B cell (primary cell): Measurements from ENCODE around the gene TECR. TPM values are rescaled to one million over a fixed set of nuclear protein-coding genes. Genes with fewer than 3 reads are reported as not detected.

Source experiments
- ATAC-seq: fragments of 200-7000 bp; cut with Tn5 transposase; one replicate; pipeline ENCODE4 v1.10.0; 2021; ENCODE audit warnings: low read depth, mild to moderate bottlenecking, moderate number of reproducible peaks, moderate library complexity
- CTCF ChIA-PET: fragments of 350-600 bp; sonication (Branson Sonifier 250); formaldehyde crosslinking; loops from one replicate; lab custom pipeline; 2021; ENCODE audit warnings: antibody characterized with exemption, inconsistent platforms; lab: Charles Lee
- POLR2A ChIA-PET: fragments of 350-600 bp; sonication (Branson Sonifier 250); formaldehyde crosslinking; loops from one replicate; lab custom pipeline; 2021; ENCODE audit warnings: antibody characterized with exemption; lab: Charles Lee
- DNase-seq: peaks from one replicate; pipeline ENCODE4 v3.0.0; 2013
- H2AFZ ChIP-seq: 2 replicates; pipeline ENCODE4 v1.6.1; 2012; ENCODE audit warnings: mild to moderate bottlenecking, low read depth, low read length; ENCODE audit not compliant: insufficient read depth, poor library complexity, severe bottlenecking
- H3K27ac ChIP-seq, 2 donors: 1 replicate in 1 of 2; 2 replicates in 1 of 2; pipeline ENCODE4 v1.5.1; 2012 to 2013; ENCODE audit warnings: low read length in 2 of 2, mild to moderate bottlenecking in 2 of 2, moderate library complexity in 1 of 2
- H3K27me3 ChIP-seq, 4 experiments: fragments of 200-600 bp in 1 of 4; sonication (generic) in 1 of 4; replicated peaks in 1 of 4; 1 replicate in 2 of 4; 2 replicates in 2 of 4; pipeline versions ENCODE4 v1.6.1 to v1.7.0; 2013 to 2016; ENCODE audit warnings: low read length in 3 of 4, mild to moderate bottlenecking in 2 of 4, mixed read lengths in 1 of 4, moderate library complexity in 1 of 4; ENCODE audit not compliant: insufficient read depth in 4 of 4, control insufficient read depth in 3 of 4; ENCODE audit errors: control extremely low read depth in 1 of 4
- H3K36me3 ChIP-seq, 2 experiments: replicated peaks in 1 of 2; 1 replicate in 1 of 2; 2 replicates in 1 of 2; pipeline versions ENCODE4 v1.6.1 to v1.7.1; 2013; ENCODE audit warnings: low read length in 1 of 2; ENCODE audit not compliant: insufficient read depth in 2 of 2, control insufficient read depth in 1 of 2; ENCODE audit errors: control extremely low read depth in 1 of 2, extremely low read depth in 1 of 2
- H3K4me1 ChIP-seq, 2 donors: fragments of 200-600 bp in 1 of 2; sonication (generic) in 1 of 2; 1 replicate in 1 of 2; 2 replicates in 1 of 2; pipeline versions ENCODE4 v1.5.1 to v1.6.1; 2013 to 2017; ENCODE audit warnings: low read length in 2 of 2; ENCODE audit not compliant: control insufficient read depth in 2 of 2, insufficient read depth in 2 of 2
- H3K4me2 ChIP-seq: replicated peaks from 2 replicates; pipeline ENCODE3; 2012; ENCODE audit warnings: mild to moderate bottlenecking, low read depth, low read length; ENCODE audit not compliant: poor library complexity, severe bottlenecking
- H3K4me3 ChIP-seq, 5 experiments: fragments of 200-600 bp in 1 of 5; sonication (generic) in 1 of 5; 1 replicate in 3 of 5; 2 replicates in 2 of 5; pipeline versions ENCODE4 v1.5.1 to v1.7.0; 2011 to 2016; ENCODE audit warnings: low read length in 4 of 5, mild to moderate bottlenecking in 4 of 5, low read depth in 2 of 5, control low read depth in 1 of 5, moderate library complexity in 1 of 5; ENCODE audit not compliant: insufficient read depth in 1 of 5; ENCODE audit errors: control extremely low read depth in 1 of 5, extremely low read depth in 1 of 5
- H3K79me2 ChIP-seq: fragments of 200-600 bp; sonication (generic); one replicate; pipeline ENCODE4 v1.6.0; 2016; ENCODE audit warnings: low read length; ENCODE audit not compliant: control insufficient read depth, insufficient read depth
- H3K9ac ChIP-seq: fragments of 200-600 bp; sonication (generic); 2 replicates; pipeline ENCODE4 v1.6.1; 2017; ENCODE audit warnings: mild to moderate bottlenecking, low read length, moderate library complexity
- H3K9me3 ChIP-seq, 3 donors: one replicate each; pipeline versions ENCODE4 v1.6.1 to v1.7.1; 2013; ENCODE audit warnings: low read length in 2 of 3; ENCODE audit not compliant: control insufficient read depth in 2 of 3, insufficient read depth in 1 of 3; ENCODE audit errors: control extremely low read depth in 1 of 3
- H4K20me1 ChIP-seq: 2 replicates; pipeline ENCODE4 v1.6.0; 2012; ENCODE audit warnings: mild to moderate bottlenecking, low read length; ENCODE audit not compliant: insufficient read depth, control insufficient read depth, poor library complexity, severe bottlenecking
- H3K27ac Mint-ChIP-seq: one replicate; pipeline ENCODE4 v1.8.0; 2021; ENCODE audit warnings: mixed read lengths
- H3K27me3 Mint-ChIP-seq: one replicate; pipeline ENCODE4 v1.8.0; 2021; ENCODE audit warnings: mixed read lengths
- H3K4me1 Mint-ChIP-seq: one replicate; pipeline ENCODE4 v1.8.0; 2021; ENCODE audit warnings: mixed read lengths
- H3K4me3 Mint-ChIP-seq: one replicate; pipeline ENCODE4 v1.8.0; 2021; ENCODE audit warnings: mixed read lengths
- H3K9me3 Mint-ChIP-seq: one replicate; pipeline ENCODE4 v1.8.0; 2022; ENCODE audit warnings: mixed read lengths; ENCODE audit not compliant: insufficient read depth
- CTCF ChIP-seq: fragments of 200-600 bp; IDR thresholded peaks from one replicate; pipeline ENCODE4 v1.8.0; 2022; ENCODE audit warnings: antibody characterized with exemption, mild to moderate bottlenecking
- EZH2 ChIP-seq: IDR thresholded peaks from 2 replicates; pipeline ENCODE4 v1.6.1; 2012; ENCODE audit warnings: borderline replicate concordance, low read depth, mild to moderate bottlenecking, moderate library complexity, low read length; ENCODE audit not compliant: insufficient read depth, poor library complexity, severe bottlenecking
- WGBS: methylation state at CpG from one replicate; pipeline ENCODE4 v1.1.5; 2013; ENCODE audit warnings: missing lambda C conversion rate; ENCODE audit not compliant: insufficient coverage; 5-methylcytosine and 5-hydroxymethylcytosine counted together
- intact Hi-C: fragments of 100-400 bp; cut with micrococcal nuclease; formaldehyde crosslinking; loops from one replicate; pipeline ENCODE4 v1.10.0; 2022
- polyA plus RNA-seq: library from polyadenylated mRNA; depleted of rRNA; stranded (reverse); fragments of >200 nt; gene quantifications from 2 replicates; pipeline ENCODE4 v1.2.3, GENCODE V29; 2012
- total RNA-seq, 2 donors: library from RNA; stranded (reverse); fragments of 120-200 nt in 1 of 2; gene quantifications; 1 replicate in 1 of 2; 2 replicates in 1 of 2; pipeline versions ENCODE4 v1.2.3 to v1.2.4, GENCODE V29; 2013 to 2022

TECR gene
- total and polyA plus RNA-seq, 2 donors (not counting 1 experiment from before 2014, with no cell fraction given) = 68.9 to 129 TPM

DNA sequence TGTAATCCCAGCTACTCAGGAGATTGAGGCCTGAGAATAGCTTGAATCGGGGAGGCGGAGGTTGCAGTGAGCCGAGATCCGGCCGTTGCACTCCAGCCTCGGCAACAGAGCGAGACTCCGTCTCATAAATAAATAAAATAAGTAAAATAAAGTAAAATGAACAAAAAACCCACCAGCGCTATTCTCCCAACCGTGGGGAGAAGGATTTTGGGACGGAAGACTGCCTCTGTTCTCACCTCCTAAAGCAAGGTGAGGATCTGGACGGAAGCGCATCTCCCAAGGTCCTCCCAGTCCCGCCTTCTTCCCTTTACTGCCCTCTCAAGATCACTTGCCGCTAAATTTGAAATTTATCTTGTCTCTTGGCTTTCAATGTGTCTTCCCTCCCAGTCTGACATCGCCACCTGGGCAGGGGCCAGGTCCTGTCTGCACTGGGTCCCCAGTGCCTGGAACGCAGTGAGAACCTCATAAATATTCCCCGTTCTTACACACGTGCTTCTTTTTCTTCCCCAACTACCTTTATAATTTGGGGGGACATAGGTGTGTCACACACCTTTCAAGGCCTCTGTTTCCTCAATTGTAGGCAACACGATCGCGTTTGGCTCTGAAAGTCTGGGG, 10.0 kb upstream of the TECR start:
- Histone ChIP-seq H3K79me2 (peaks cover 21% of the 10 kb centered on the region), H4K20me1 (peaks cover 37% of the 10 kb centered on the region), H3K9ac (peak overlapping the region; percentile 56), H2AFZ (peak overlapping the region; percentile 76), H3K27me3 (no peaks in the 10 kb centered on the region), H3K9me3 (no peaks in the 10 kb centered on the region), H3K4me2 (peak overlapping the region; percentile 93), H3K36me3 (peaks cover 0 to 19% of the 10 kb centered on the region in 2 experiments), H3K4me3 (peak overlapping the region in 3 of 5 experiments; percentile 48 to 60 (median 57)), H3K27ac (peak overlapping the region; percentile 85 to 93), H3K4me1 (peaks cover 56 to 60% of the 10 kb centered on the region in 2 donors)
- ChIA-PET POLR2A (interaction anchor here (0.6 kb wide), 1 partner anchor 62 kb away, joined by 3 read pairs; no protein-coding TSS in a partner anchor), CTCF (no interaction called here)
- no peaks in the 10 kb centered on the region for H3K27me3 Mint-ChIP-seq
- ATAC-seq (no peak), DNase-seq (no peak)
- H3K9me3 Mint-ChIP-seq = no peaks in the 10 kb centered on the region
- H3K27ac Mint-ChIP-seq = peak overlapping the region; percentile 85
- 100% methylated on average over 11 of the region's 22 CpGs for WGBS
- H3K4me1 Mint-ChIP-seq = peaks cover 58% of the 10 kb centered on the region
- TF ChIP-seq CTCF (no peak), EZH2 (no peak)
- intact Hi-C loops = no loop called here
- peak overlapping the region; percentile 73 for H3K4me3 Mint-ChIP-seq

DNA sequence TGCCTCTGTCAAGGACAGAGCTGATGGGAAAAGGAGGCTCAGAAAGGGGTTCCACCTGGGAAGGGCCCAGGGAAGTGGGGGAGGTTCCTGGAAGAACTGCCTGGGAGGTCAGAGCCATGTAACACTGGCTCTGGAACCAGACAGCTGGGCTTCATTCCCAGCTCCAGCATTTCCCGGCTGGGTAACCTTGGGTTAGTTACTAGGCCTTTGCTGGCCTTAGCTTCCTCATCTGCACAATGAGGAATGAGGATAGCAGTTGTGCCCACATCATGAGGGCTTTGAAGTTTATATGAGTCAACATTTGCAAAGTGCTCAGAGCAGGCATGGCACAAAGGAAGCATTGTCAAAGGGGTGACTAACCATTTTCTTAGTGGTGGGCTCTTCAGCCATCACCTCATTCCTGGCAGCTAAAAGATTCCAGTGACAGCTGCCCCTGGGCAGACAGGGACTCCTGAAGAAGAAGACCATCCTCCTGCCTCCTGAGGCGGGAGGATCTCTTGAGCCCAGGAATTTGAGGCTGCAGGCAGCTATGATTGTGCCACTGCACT, 9.5 kb upstream of the TECR start:
- Histone ChIP-seq H3K36me3 (peaks cover 0 to 13% of the 10 kb centered on the region in 2 experiments), H3K9ac (no peak overlapping the region), H3K4me1 (peaks cover 50 to 55% of the 10 kb centered on the region in 2 donors), H4K20me1 (peaks cover 31% of the 10 kb centered on the region), H3K79me2 (peaks cover 21% of the 10 kb centered on the region), H3K9me3 (no peaks in the 10 kb centered on the region), H3K27me3 (no peaks in the 10 kb centered on the region), H3K4me3 (no peak overlapping the region), H3K27ac (peak overlapping the region in 1 of 2 donors; percentile 93), H2AFZ (no peak overlapping the region), H3K4me2 (no peak overlapping the region)
- Mint-ChIP-seq H3K27me3 (no peaks in the 10 kb centered on the region), H3K9me3 (no peaks in the 10 kb centered on the region), H3K4me1 (peaks cover 53% of the 10 kb centered on the region), H3K4me3 (peak overlapping the region; percentile 73), H3K27ac (peak overlapping the region; percentile 85)
- no peak for DNase-seq
- intact Hi-C loops = no loop called here
- WGBS = 100% methylated on average over 2 of the region's 2 CpGs
- CTCF ChIA-PET = interaction anchor here (2.4 kb wide), 1 partner anchor 36 kb away, joined by 7 read pairs; no protein-coding TSS in a partner anchor
- ATAC-seq = no peak
- TF ChIP-seq EZH2 (no peak), CTCF (no peak)
- POLR2A ChIA-PET = no interaction called here
